Measurements from ENCODE around the gene RASL10B. TPM values are rescaled to one million over a fixed set of nuclear protein-coding genes. Genes with fewer than 3 reads are reported as not detected.

The RASL10B gene
- total RNA-seq, 1 experiment from 2014 or later = 17.4 TPM

DNA sequence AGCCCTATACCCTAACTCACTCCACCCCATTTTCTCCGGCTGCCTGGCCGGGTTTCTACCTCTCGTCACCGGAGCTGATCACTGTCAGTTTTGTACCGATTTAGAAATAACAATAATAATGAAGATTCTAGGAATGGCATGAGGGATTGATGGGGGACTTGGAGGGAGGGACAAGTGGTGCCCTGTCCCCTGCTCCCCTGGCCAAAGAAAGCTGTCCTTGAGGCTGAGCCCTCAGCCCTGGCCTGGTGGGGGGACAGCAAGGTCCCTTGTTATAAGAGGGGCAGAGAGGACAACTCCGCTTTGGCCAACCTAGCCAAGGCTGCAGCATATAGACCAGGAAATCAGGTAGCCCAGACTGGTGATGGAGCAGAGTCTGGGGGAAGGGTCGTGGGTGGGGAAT, 11.1 kb downstream of the RASL10B start (continued):
- no peak for TF ChIP-seq GRHL2 (CRISPR knock-in tag; IDR thresholded peaks at IDR 0.05; ENCODE audit: insufficient replicate concordance, severe bottlenecking)

DNA sequence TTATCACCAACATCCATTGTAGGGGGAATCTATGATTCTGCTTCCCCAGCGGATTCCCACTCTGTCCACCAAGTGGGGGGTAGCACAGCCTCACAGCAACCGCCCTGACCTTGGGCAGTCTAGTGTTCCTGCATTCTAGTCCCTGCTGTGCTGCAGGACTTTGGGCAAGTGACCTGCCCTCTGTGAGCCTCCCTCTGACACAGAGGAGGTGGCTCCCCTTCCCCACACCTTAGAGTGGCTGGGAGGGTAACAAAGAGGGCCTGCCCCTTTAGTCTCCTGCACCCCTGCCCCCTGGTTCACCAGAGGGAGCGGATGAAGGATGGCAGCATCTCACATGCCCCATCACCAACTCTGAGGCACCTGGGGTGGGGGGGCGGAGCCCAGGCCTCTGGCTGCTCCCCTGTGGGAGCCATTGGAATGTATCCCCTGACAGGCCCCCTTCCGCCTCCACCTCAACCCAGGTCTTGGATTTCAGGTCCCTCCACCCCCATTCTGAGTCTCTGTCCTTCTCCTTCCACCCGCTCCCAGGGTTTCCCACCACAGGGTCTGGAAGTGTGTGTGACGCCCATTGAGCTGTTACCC, 11.5 kb downstream of the RASL10B start:
- peaks cover 6% of the 10 kb centered on the region for H3K4me1 Mint-ChIP-seq

DNA sequence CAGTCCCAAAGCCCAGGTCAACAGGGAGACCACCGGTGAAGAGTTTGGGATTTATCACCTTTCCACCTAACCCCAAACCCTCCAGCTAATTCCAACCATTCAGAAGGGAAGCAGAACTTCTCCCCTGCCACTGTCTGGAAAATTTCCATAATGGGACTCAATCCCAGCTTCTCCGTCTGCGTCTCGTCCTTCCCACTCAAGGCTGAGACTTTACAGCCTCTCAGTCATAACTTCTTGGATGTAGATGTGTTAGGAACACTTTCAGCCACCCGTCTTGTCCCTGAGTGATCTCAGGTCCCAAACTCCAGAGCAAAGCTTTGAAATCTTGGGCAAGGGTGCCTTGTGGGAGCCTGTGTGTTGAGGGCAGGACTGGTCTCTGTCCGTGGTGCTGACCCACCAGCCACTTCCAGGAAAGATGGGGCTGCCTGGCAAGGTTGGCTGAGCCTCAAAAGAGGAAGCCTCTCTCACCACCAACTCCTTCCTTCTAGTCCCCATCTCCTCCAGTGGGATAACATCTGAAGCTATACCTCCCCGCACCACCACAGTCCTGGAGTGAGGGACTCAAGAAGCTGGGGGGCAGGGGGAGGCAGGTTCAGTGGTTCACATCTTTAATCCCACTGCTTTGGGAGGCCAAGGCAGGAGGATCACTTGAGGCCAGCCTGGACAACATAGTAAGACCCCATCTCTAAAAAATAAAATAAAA, 12.3 kb downstream of the RASL10B start:
- H3K9me3 Mint-ChIP-seq = no peaks in the 10 kb centered on the region
- POLR2A ChIA-PET = interaction anchor here (0.6 to 1.2 kb wide), 2 partner anchors 11 to 79 kb away, joined by 3 read pairs; no protein-coding TSS in a partner anchor
- no peak overlapping the region for H3K4me3 Mint-ChIP-seq
- DNase-seq (ENCODE audit: low spot score) = peak; percentile 68
- H3K4me1 Mint-ChIP-seq = peaks cover 6% of the 10 kb centered on the region
- ATAC-seq = peak; percentile 17
- peaks cover 56% of the 10 kb centered on the region for H3K27me3 Mint-ChIP-seq (ENCODE audit: low read depth)
- no peak overlapping the region for H3K27ac Mint-ChIP-seq
- CTCF ChIA-PET = interaction anchor here (0.5 to 6.9 kb wide), 9 partner anchors 12 to 190 kb away, joined by 3 to 85 read pairs (median 3); partner anchors contain the start of gene RASL10B
- H3K36me3 Mint-ChIP-seq = peaks cover 8% of the 10 kb centered on the region; the same call in 1 of the 2 replicates
- TF ChIP-seq ZNF121 (CRISPR knock-in tag; IDR thresholded peaks at IDR 0.05) (peak; percentile 78), GTF2I (CRISPR knock-in tag; conservative IDR thresholded peaks at IDR 0.05) (peak; percentile 84; the same call in 1 of the 2 replicates), FOXP1 (CRISPR knock-in tag; IDR thresholded peaks at IDR 0.05; ENCODE audit: borderline replicate concordance) (0 out of 2 replicates have a peak, but pooled peaks have one; percentile 28), MXD4 (CRISPR knock-in tag; IDR thresholded peaks at IDR 0.05; ENCODE audit: borderline replicate concordance) (no peak), ETV6 (CRISPR knock-in tag; IDR thresholded peaks at IDR 0.05) (peak; percentile 32; the same call in 1 of the 2 replicates), ZNF671 (CRISPR knock-in tag; IDR thresholded peaks at IDR 0.05) (0 out of 2 replicates have a peak, but pooled peaks have one; percentile 37), PRRX2 (CRISPR knock-in tag; IDR thresholded peaks at IDR 0.05) (peak; percentile 44; the same call in 1 of the 2 replicates), FOXJ3 (CRISPR knock-in tag; IDR thresholded peaks at IDR 0.05; ENCODE audit: borderline replicate concordance) (no peak)
- TF ChIP-seq, protein P1, sequence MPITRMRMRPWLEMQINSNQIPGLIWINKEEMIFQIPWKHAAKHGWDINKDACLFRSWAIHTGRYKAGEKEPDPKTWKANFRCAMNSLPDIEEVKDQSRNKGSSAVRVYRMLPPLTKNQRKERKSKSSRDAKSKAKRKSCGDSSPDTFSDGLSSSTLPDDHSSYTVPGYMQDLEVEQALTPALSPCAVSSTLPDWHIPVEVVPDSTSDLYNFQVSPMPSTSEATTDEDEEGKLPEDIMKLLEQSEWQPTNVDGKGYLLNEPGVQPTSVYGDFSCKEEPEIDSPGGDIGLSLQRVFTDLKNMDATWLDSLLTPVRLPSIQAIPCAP (CRISPR knock-in tag; IDR thresholded peaks at IDR 0.05) = no peak
- TF ChIP-seq, protein P2, sequence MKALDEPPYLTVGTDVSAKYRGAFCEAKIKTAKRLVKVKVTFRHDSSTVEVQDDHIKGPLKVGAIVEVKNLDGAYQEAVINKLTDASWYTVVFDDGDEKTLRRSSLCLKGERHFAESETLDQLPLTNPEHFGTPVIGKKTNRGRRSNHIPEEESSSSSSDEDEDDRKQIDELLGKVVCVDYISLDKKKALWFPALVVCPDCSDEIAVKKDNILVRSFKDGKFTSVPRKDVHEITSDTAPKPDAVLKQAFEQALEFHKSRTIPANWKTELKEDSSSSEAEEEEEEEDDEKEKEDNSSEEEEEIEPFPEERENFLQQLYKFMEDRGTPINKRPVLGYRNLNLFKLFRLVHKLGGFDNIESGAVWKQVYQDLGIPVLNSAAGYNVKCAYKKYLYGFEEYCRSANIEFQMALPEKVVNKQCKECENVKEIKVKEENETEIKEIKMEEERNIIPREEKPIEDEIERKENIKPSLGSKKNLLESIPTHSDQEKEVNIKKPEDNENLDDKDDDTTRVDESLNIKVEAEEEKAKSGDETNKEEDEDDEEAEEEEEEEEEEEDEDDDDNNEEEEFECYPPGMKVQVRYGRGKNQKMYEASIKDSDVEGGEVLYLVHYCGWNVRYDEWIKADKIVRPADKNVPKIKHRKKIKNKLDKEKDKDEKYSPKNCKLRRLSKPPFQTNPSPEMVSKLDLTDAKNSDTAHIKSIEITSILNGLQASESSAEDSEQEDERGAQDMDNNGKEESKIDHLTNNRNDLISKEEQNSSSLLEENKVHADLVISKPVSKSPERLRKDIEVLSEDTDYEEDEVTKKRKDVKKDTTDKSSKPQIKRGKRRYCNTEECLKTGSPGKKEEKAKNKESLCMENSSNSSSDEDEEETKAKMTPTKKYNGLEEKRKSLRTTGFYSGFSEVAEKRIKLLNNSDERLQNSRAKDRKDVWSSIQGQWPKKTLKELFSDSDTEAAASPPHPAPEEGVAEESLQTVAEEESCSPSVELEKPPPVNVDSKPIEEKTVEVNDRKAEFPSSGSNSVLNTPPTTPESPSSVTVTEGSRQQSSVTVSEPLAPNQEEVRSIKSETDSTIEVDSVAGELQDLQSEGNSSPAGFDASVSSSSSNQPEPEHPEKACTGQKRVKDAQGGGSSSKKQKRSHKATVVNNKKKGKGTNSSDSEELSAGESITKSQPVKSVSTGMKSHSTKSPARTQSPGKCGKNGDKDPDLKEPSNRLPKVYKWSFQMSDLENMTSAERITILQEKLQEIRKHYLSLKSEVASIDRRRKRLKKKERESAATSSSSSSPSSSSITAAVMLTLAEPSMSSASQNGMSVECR (CRISPR knock-in tag; IDR thresholded peaks at IDR 0.05; ENCODE audit: borderline replicate concordance) = peak; percentile 44; the same call in 1 of the 2 replicates
- TF ChIP-seq, protein P3, sequence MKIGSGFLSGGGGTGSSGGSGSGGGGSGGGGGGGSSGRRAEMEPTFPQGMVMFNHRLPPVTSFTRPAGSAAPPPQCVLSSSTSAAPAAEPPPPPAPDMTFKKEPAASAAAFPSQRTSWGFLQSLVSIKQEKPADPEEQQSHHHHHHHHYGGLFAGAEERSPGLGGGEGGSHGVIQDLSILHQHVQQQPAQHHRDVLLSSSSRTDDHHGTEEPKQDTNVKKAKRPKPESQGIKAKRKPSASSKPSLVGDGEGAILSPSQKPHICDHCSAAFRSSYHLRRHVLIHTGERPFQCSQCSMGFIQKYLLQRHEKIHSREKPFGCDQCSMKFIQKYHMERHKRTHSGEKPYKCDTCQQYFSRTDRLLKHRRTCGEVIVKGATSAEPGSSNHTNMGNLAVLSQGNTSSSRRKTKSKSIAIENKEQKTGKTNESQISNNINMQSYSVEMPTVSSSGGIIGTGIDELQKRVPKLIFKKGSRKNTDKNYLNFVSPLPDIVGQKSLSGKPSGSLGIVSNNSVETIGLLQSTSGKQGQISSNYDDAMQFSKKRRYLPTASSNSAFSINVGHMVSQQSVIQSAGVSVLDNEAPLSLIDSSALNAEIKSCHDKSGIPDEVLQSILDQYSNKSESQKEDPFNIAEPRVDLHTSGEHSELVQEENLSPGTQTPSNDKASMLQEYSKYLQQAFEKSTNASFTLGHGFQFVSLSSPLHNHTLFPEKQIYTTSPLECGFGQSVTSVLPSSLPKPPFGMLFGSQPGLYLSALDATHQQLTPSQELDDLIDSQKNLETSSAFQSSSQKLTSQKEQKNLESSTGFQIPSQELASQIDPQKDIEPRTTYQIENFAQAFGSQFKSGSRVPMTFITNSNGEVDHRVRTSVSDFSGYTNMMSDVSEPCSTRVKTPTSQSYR (CRISPR knock-in tag; IDR thresholded peaks at IDR 0.05) = 0 out of 2 replicates have a peak, but pooled peaks have one; percentile 23
- TF ChIP-seq, protein P4, sequence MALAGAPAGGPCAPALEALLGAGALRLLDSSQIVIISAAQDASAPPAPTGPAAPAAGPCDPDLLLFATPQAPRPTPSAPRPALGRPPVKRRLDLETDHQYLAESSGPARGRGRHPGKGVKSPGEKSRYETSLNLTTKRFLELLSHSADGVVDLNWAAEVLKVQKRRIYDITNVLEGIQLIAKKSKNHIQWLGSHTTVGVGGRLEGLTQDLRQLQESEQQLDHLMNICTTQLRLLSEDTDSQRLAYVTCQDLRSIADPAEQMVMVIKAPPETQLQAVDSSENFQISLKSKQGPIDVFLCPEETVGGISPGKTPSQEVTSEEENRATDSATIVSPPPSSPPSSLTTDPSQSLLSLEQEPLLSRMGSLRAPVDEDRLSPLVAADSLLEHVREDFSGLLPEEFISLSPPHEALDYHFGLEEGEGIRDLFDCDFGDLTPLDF (CRISPR knock-in tag; IDR thresholded peaks at IDR 0.05) = 0 out of 2 replicates have a peak, but pooled peaks have one; percentile 51

More for the DNA sequence above, 11.5 kb downstream of the RASL10B start:
- peaks cover 8% of the 10 kb centered on the region; the same call in 1 of the 2 replicates for H3K36me3 Mint-ChIP-seq
- POLR2A ChIA-PET = no interaction called here
- H3K9me3 Mint-ChIP-seq = no peaks in the 10 kb centered on the region
- peaks cover 51% of the 10 kb centered on the region for H3K27me3 Mint-ChIP-seq (ENCODE audit: low read depth)
- H3K4me3 Mint-ChIP-seq = no peak overlapping the region
- CTCF ChIA-PET = interaction anchor here (0.7 to 3.9 kb wide), 5 partner anchors 11 to 147 kb away, joined by 3 to 22 read pairs (median 5); partner anchors contain the start of gene RASL10B
- TF ChIP-seq, protein P5, sequence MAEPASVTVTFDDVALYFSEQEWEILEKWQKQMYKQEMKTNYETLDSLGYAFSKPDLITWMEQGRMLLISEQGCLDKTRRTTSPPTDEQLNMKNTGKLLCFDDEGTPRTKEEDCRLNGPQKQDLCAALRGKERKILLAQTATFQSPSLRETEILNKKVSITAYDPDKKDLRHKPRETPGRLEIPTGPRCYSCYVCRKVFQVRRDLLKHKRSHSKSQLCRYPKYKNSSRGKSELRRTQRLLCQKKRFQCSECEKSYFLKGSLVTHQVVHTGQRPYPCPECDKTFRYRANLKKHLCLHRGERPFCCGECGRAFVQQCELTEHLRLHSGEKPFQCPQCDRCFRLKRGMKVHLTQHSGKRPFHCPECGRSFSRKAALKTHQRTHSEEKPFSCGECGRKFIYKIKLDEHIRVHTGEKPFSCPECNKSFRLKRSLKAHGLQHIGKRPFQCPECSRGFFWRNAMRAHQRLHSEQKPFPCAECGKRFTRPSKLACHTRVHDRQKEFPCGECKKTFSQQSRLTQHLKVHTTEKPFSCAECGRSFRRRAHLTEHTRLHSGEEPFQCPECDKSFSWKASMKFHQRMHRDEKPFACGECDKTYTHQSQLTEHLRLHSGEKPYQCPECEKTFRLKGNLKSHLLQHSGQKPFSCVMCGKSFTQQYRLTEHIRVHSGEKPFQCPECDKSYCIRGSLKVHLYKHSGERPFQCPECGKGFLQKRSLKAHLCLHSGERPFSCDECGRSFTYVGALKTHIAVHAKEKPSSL (CRISPR knock-in tag; conservative IDR thresholded peaks at IDR 0.05) = no peak
- TF ChIP-seq, protein P6, sequence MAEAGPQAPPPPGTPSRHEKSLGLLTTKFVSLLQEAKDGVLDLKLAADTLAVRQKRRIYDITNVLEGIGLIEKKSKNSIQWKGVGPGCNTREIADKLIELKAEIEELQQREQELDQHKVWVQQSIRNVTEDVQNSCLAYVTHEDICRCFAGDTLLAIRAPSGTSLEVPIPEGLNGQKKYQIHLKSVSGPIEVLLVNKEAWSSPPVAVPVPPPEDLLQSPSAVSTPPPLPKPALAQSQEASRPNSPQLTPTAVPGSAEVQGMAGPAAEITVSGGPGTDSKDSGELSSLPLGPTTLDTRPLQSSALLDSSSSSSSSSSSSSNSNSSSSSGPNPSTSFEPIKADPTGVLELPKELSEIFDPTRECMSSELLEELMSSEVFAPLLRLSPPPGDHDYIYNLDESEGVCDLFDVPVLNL (CRISPR knock-in tag; IDR thresholded peaks at IDR 0.05; ENCODE audit: borderline replicate concordance, low read depth) = no peak
- H3K27ac Mint-ChIP-seq = no peak overlapping the region
- DNase-seq (ENCODE audit: low spot score) (no peak), ATAC-seq (no peak)
